Pons (tissue), 1 donor: ENCODE data around the gene WDR41.

Experiments
- DNase-seq: peaks from one replicate; pipeline ENCODE4 v3.0.0-alpha.2; 2016; ENCODE audit warnings: low spot score

WDR41 gene

DNA sequence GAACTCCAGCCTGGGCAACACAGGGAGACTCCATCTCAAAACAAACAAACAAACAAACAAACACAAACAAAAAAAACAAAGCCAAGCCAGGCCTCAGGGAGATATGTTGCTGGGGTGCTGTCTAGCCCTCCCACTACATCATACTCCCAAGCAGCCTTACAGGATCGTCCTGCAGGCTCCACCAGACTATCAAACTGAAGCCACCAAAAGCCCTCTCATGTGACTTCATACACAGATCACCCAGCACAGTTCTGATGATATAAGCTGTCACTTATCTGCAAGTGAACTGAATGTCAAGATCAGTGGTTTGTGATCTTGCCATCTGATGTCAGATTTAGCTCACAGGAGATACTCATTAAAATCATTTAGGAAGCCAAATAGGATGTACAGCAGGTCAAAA lies 43.3 kb downstream of the WDR41 start:
- no peak for DNase-seq

GRCh38 chr5:77444356-77444755 lies 47.8 kb downstream of the WDR41 start:
- no peak for DNase-seq

GRCh38 chr5:77443670-77444069 lies 48.4 kb downstream of the WDR41 start:
- DNase-seq, result no peak

GRCh38 chr5:77438071-77438470 lies 54.0 kb downstream of the WDR41 start:
- DNase-seq, result no peak

- peak; percentile 73 for DNase-seq
Measured at GRCh38 chr5:77437194-77437593, 54.9 kb downstream of the WDR41 start.

GRCh38 chr5:77431719-77432118 lies 60.4 kb downstream of the WDR41 start:
- DNase-seq, result no peak

DNA sequence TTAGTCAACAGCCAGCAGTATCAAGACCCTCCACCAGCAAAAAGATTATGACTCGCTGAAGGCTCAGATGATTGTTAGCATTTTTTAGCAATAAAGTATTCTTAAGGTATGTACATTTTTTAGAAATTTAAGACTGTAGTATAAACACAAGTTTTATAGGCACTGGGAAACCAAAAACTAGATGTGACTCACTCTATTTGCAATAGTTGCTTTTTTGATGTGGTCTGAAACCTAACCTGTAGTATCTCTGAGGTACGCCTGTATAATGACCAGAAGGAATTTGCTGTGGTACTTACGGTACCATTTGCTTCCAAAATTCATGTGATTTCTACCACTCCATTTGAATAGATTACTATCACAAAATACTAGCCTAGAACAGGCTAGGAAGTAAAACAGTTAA lies 60.8 kb downstream of the WDR41 start:
- DNase-seq, result no peak

DNA sequence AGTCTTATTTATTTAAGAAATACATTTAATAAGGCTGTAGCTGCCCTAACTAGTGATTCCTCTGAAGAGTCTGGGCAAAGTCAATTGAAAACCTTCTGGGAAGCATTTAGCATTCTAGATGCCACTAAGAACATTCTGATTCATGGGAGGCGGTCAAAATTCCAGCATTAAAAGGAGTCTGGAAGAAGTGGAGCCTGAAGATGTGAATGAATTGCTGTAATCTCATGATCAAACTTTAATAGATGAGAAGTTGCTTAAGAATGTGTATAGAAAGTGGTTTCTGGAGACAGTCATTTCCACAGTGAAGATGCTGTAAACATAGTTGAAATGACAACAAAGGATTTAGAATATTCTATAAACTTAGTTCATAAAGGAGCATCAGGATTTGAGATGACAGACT lies 61.4 kb downstream of the WDR41 start:
- no peak for DNase-seq

DNA sequence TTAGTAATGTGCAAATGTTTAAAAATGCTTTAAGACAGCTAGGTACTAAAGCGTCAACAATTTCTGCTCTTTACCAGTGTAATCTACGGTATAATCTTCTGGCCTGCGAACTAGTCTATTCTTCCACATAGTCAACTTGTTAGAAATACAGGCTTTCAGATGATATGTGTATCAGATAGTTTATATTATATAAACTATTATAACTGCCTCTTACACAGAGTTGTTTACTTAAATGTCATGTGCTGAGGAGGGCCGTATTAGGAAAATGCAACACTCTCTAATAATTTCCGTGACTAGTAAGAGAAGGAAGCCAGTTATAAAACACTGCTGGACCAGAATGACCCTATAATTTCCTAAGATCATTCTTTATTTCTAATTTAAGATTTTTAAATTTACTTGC lies 63.6 kb downstream of the WDR41 start:
- DNase-seq, result no peak

- no peak for DNase-seq
Measured at GRCh38 chr5:77427998-77428397, 64.1 kb downstream of the WDR41 start.

GRCh38 chr5:77426670-77427069 lies 65.4 kb downstream of the WDR41 start:
- DNase-seq, result no peak

DNA sequence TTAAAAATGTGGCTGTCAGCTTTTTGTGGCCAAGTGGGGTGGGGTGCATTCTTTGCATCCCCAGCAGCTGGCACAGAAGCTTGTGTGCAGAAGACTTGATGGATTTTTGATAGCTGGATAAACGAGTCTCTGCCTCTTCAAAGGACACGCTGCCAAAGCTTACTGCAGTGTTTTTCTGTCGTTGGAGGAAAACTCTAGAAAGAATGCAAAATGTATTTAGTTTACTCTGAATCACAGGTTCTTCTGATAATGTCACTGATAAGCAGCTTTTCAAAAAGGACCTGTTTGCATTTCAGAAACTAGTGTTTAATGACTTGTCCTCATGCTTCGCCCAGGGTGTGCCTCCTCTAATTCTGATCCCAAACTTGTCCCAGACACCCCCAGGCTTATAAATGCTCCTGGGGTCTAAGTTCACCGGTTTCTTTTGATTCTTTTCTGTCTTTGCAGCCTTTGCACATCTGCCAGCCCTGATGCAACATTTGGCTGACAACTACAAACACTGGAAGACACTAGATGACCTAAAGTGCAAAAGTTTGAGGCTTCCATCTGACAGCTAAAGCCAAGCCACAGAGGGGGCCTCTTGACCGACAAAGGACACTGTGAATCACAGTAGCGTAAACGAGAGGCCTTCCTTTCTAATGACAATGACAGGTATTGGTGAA lies 66.0 kb downstream of the WDR41 start:
- DNase-seq, result no peak

DNA sequence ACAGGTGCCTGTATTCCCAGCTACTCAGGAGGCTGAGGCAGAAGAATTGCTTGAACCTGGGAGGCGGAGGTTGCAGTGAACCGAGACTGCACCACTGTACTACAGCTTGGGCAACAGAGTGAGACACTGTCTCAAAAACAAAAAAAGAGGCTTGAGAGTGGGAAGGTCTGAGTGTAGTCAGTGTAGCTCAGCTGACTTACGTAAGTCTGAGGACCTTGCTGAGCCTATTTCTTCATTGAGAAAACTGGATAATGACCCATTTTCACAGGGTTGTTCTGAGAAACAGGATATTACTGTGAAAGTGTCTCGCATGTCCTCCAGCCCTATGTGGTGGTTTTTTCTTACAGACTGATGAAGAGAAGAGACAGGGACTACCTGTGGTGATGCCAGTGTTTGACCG lies 66.7 kb downstream of the WDR41 start:
- DNase-seq, result no peak

DNA sequence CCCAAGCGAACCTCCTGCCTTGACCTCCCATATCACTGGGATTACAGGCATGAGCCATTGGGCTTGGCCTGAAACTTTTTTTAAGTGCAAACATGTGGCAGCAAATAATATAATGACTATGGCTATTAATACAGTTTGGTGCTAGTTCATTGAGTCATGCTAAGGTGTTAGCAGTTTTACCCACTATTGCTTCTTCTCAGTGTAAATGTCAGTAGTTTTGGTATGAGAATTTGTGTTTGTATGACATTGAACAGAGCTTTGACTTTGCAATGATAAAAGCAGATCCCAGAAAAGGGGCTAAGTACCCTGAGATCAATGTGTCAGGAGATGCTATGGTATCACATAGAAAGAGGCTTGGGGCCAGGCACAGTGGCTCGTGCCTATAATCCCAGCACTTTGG lies 67.2 kb downstream of the WDR41 start:
- no peak for DNase-seq

DNA sequence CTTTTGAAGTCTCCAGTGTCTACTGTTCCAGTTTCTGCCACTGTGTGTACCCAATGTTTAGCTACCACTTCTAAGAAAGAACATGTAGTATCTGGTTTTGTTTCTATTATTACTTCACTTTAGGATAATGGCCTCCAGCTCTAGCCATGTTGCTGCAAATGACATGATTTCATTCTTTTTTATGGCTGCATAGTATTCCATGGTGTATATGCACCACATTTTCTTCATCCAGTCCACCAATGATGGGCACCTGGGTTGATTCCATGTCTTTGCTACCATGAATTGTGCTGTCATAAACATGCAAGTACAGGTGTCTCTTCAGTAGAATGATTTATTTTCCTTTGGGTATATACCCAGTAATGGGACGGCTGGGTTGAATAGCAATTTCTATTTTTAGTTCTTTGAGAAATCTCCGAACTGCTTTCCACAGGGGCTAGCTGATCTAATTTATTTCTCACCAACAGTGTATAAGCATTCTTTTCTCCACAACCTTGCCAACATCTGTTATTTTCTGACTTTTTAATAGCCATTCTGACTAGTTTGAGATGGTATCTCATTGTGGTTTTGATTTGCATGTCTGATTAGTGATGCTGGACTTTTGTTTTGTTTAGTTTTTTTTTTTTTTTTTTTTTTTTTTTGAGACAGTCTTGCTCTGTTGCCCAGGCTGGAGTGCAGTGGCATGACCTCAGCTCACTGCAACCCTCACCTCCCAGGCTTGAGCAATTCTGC lies 68.9 kb downstream of the WDR41 start:
- no peak for DNase-seq

DNA sequence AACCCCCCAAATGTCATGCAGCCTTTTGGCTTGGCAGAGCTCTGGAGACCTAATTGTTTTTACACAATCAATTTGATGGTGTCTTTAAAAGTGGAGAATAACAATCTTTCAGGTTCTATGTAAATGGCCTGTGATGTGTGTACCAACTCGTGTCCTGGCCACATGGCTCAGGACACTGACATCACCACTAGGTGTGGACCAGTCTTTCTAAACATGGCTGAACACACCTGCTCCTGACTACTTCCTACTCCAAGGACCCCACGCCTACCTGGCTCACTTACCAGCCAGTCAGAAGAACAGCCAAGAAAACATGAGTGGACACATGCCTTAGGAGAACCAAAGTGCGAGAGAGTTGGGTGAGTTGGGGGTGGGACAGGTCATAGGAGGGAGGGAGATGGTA lies 71.2 kb downstream of the WDR41 start:
- DNase-seq, result no peak

DNA sequence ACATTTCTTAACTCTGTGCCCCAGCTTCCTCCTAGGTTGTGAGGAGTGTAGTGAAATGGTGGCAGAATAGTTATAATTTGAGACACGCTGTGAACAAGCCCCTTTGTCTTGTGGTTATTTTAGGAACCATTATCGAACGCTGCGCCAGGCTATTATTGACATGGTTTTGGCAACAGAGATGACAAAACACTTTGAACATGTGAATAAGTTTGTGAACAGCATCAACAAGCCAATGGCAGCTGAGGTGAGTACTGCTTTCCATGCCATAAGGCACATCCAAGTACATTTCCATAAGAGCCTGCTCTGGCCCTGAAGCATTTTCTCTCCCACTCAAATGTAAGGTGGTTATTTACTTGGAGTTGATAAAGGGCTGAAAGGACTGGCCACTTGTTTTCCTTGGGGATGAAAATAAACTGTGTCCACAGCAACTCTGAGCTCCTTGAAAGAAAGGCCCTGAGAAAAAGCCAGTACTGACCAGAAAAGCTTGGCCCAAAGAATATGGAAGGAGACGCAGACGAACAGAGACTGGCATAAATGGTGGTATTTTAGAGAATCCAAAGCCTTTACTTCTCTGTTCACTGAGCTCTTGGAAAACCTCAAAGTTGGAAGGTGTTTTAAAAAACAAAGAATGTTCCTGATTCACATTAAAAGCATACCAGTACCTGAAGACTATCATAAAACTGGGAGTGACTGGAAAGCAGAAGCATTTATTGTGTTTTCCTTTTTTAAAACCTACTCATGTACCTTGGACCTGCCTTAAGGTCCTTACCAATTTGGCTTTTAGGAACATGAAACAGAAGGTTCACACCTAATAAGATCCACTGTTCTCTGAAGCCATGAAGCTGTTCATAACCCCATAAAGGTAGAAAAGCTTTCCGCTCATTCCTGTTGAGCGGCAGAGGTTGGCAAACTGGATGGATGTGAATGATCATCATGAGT lies 72.2 kb downstream of the WDR41 start:
- DNase-seq, result no peak

DNA sequence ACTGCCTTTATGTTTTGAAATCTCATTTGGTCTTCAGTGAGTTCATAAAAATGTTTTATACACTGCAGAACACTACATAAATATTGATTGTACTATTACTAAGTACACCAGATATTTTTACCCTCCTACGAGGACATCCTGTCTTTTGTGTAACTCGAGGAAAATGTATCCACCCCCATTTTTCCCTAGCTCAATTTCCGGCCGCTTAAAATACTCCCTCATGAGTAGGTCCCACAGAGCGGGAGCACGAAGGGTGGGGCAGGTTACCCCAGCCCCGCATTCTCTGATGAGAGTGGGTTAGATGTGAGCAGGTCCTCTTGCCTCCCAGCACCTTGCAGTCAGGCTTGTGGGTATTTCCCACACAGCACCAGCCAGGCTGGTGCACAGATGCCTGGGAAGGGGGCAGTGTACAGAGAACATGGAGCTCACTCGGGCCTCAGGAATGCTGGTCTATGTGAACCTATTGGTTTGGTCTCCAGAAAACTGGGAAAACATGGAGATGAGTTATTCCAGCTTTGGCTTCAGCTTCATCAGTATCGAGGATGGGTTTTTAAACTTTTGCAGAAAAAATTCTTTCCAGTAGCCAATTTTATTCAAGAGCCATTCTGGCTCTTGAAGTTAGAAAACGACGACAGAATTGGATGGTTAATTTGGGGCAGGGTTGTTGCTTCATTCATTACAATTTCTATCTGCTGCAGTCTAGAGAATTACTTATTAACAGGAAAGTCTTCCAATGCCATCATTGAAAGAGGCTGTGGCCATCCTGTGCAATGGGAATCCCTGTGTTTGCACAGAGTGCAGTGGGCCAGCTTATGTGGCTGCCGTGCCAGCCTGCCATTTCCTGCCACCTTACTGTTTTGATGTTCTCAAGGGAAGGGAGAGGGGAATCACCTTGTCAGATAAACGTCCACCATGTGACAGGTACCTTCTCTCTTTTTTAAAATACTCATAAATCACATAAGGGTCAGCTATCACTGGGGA lies 73.2 kb downstream of the WDR41 start:
- no peak for DNase-seq

DNA sequence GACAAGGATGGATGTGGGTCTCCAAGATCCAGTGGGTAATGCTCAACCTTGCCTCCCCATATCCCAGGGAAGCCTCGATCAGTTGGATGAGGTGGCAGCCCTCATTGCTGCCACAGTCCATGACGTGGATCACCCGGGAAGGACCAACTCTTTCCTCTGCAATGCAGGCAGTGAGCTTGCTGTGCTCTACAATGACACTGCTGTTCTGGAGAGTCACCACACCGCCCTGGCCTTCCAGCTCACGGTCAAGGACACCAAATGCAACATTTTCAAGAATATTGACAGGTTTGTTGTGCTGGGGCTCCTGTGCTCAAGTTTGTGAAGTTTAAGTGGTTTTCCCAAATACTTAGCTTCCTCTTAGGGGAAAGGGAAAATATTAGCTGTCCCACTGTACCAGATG lies 74.0 kb downstream of the WDR41 start:
- peak; percentile 29 for DNase-seq

GRCh38 chr5:77413049-77413448 lies 79.1 kb downstream of the WDR41 start:
- no peak for DNase-seq

DNA sequence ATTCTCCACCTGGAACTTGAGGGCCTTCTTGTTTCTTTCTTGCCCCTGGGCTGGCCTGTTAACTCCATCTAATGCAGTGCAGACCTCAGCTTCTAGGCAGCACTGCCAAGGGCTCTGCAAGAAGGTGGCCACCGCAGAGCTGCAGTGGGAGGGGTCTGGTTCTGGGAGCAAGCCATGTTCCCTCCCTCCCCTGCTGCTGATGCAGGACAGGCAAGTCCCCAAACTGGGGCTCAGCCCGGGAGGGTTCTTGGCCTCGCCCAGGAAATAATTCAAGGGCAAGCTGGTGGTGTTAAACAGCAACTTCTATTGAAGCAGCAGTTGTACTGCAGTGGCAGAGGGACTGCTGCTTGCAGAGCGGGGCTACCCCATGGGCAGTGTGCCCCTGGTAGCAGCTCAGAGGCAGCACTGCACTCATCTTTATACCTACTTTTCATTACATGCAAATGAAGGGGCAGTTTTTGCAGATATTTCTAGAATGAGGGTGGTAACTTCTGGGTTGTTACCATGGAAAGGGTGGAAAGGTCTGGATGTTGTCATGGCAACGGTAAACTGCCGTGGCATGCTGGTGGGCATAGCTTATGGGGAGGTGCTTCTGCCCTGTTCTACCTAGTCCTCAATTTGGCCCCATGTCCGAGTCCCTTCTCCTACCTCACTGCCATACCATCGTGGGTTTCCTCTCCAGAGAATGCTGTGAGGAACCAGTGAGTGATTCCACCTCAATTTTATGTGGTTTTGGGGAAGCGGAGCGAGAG lies 82.1 kb downstream of the WDR41 start:
- DNase-seq, result no peak
